Uterus (tissue), 4 donors: ENCODE results near the gene UPF1. TPM values are rescaled to one million over a fixed set of nuclear protein-coding genes. Genes with fewer than 3 reads are reported as not detected.

Experiments
- DNase-seq, 2 donors: peaks; one replicate each; pipeline ENCODE4 v3.0.0-alpha.2; 2019 to 2020
- H3K27ac ChIP-seq, 2 donors: fragments of 200-600 bp; sonication (generic); 1 replicate in 1 of 2; 2 replicates in 1 of 2; pipeline ENCODE4 v1.5.1; 2016 to 2018
- H3K27me3 ChIP-seq, 2 donors: fragments of 200-600 bp; sonication (generic); one replicate each; pipeline ENCODE4 v1.5.1; 2018 to 2019; ENCODE audit warnings: control low read depth in 1 of 2
- H3K36me3 ChIP-seq, 2 donors: fragments of 200-600 bp; sonication (generic); one replicate each; pipeline ENCODE4 v1.5.1; 2019; ENCODE audit warnings: control low read depth in 1 of 2
- H3K4me1 ChIP-seq, 2 donors: fragments of 200-600 bp; sonication (generic); one replicate each; pipeline ENCODE4 v1.5.1; 2018 to 2019; ENCODE audit warnings: control low read depth in 1 of 2
- H3K4me3 ChIP-seq, 2 donors: fragments of 200-600 bp; sonication (generic); 1 replicate in 1 of 2; 2 replicates in 1 of 2; pipeline ENCODE4 v1.5.1; 2018 to 2019; ENCODE audit warnings: mild to moderate bottlenecking in 1 of 2
- H3K9me3 ChIP-seq, 2 donors: fragments of 200-600 bp; sonication (generic); one replicate each; pipeline ENCODE4 v1.5.1; 2019; ENCODE audit warnings: control low read depth in 1 of 2
- POLR2A ChIP-seq, 2 donors: fragments of 450-650 bp; IDR thresholded peaks; one replicate each; pipeline ENCODE4 v1.6.1; 2016; ENCODE audit warnings: antibody characterized with exemption in 2 of 2, mild to moderate bottlenecking in 1 of 2, moderate library complexity in 1 of 2
- intact Hi-C: fragments of 100-400 bp; cut with DNase I; formaldehyde crosslinking; loops from one replicate; pipeline ENCODE4 v1.15.1; 2023; ENCODE audit warnings: low total_unique reads
- total RNA-seq, 4 donors: library from RNA; depleted of rRNA in 3 of 4; stranded (reverse); fragments of >200 nt in 3 of 4; gene quantifications; one replicate each; pipeline versions ENCODE4 v1.1.0 to v1.2.4, GENCODE V29; 2014 to 2023
- TF ChIP-seq, protein P1 (sequence below), 4 experiments: fragments of 200-600 bp in 2 of 4; fragments of 450-650 bp in 2 of 4; sonication (generic) in 2 of 4; IDR thresholded peaks; one replicate each; pipeline ENCODE4 v1.5.1; 2016 to 2019; ENCODE audit warnings: antibody characterized with exemption in 4 of 4, mild to moderate bottlenecking in 2 of 4, moderate library complexity in 1 of 4
- donor health status: DM: yes; HTN: yes; CAD: no.

UPF1 gene
- total RNA-seq, 4 donors from 2014 or later: 17.9 to 105 (median 43.7) TPM

DNA sequence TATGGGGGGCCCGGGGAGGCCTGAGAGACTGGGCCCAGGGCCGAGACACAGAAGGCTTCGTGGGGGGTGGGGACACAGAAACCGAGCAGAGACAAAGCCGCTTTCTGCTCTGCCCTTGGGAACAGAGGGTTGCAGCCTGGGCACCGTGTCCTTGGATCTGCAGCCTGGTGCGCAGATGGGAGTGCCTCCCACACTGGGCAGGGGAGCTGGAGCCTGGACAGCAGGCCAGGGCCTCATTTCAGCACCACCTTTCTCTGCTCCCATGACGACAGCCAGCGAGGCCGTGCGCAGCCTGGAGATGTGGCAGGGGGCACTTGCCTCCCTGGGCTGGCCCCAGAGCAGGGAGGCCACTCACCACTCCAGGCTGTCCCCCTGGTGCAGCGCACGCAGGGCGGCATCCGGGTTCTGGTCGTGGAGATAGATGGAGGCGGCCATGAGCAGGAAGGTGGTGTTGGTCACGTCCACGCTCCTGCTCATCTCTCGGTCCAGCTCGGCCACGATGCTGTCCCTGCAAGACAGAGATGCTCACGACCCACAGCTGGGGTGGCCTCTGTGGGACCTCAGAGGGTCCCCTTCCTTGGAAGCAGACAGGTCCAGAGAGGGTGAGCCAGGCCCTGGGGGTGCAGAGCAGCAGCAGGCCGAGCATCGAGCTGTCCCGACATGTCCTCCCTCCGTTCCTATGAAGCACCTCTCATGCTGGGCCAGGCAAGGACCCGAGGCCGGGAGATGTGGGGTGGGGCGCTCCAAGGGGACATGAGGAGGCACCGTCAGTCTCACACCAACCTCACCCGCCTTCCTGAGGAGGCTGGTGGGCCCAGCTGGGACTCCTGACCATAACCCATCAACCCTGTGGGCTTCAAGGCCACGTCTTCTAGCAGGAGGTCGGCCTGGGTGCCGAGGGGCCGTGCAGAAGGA, 75.1 kb downstream of the UPF1 start:
- intact Hi-C loops: no loop called here
- no peaks in the 10 kb centered on the region for H3K27me3 ChIP-seq
- no peak overlapping the region for H3K27ac ChIP-seq
- no peaks in the 10 kb centered on the region for H3K9me3 ChIP-seq
- H3K36me3 ChIP-seq: no peaks in the 10 kb centered on the region
- DNase-seq: peak in 1 of 2 donors; percentile 14
- no peak overlapping the region for H3K4me3 ChIP-seq
- TF ChIP-seq, protein P1, sequence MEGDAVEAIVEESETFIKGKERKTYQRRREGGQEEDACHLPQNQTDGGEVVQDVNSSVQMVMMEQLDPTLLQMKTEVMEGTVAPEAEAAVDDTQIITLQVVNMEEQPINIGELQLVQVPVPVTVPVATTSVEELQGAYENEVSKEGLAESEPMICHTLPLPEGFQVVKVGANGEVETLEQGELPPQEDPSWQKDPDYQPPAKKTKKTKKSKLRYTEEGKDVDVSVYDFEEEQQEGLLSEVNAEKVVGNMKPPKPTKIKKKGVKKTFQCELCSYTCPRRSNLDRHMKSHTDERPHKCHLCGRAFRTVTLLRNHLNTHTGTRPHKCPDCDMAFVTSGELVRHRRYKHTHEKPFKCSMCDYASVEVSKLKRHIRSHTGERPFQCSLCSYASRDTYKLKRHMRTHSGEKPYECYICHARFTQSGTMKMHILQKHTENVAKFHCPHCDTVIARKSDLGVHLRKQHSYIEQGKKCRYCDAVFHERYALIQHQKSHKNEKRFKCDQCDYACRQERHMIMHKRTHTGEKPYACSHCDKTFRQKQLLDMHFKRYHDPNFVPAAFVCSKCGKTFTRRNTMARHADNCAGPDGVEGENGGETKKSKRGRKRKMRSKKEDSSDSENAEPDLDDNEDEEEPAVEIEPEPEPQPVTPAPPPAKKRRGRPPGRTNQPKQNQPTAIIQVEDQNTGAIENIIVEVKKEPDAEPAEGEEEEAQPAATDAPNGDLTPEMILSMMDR (IDR thresholded peaks at IDR 0.05): no peak
- no peak for TF ChIP-seq POLR2A (IDR thresholded peaks at IDR 0.05)
- H3K4me1 ChIP-seq: no peaks in the 10 kb centered on the region

DNA sequence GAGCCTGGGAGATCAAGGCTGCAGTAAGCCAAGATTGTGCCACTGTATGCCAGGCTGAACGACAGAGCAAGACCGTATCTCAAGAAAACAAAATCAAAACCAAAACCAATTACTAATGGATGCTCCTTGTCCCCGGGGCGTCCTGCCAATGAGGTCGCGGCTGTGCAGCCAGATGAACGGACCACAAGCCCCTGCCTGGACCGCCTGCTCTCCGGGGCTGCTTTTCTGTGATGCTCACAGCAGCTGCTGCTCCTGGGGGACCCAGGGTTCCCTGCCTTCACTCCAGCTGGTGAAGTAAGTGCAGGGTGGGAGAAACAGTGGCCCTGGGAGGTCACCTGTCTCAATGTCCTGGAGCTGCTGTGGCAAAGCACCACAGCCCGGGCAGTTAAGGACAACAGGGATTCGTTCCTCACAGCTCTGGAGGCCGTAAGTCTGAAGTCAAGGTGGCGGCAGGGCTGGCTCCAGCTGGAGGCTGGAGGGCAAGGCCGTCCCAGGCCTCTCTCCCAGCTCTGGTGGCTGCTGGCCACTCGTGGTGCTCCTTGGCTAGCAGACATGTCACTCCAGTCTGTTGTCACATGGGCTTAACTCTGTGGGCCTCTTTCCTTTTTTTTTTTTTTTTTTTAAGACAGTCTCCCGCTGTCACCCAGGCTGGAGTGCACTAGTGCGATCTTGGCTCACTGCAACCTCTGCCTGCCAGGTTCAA, 77.3 kb downstream of the UPF1 start:
- DNase-seq: no peak
- no peak for TF ChIP-seq POLR2A (IDR thresholded peaks at IDR 0.05)
- TF ChIP-seq, protein P1 (IDR thresholded peaks at IDR 0.05): no peak
- Histone ChIP-seq H3K27me3 (no peaks in the 10 kb centered on the region), H3K4me3 (no peak overlapping the region), H3K9me3 (no peaks in the 10 kb centered on the region), H3K36me3 (no peaks in the 10 kb centered on the region), H3K27ac (no peak overlapping the region), H3K4me1 (no peaks in the 10 kb centered on the region)
- intact Hi-C loops: no loop called here

DNA sequence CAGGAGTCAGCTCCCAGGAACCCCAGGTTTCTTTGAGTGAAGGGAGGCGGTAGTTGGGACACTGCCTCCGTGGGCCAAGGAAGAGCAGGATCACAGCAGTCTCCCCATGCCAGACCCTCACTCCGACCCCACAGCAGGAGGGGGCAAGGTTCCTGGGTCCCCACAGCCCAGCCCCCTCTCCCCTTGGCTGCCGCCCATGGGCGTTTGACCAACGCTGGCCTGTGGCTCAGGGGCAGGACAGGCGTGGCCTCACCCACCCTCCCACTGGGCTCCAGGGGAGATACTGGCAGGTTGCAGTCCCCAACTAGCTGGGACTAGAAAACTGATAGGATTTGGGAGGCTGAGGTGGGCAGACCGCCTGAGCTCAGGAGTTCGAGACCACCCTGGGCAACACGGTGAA, 78.3 kb downstream of the UPF1 start:
- Histone ChIP-seq H3K27me3 (no peaks in the 10 kb centered on the region), H3K4me3 (no peak overlapping the region), H3K4me1 (no peaks in the 10 kb centered on the region), H3K36me3 (no peaks in the 10 kb centered on the region), H3K27ac (no peak overlapping the region), H3K9me3 (no peaks in the 10 kb centered on the region)
- intact Hi-C loops: no loop called here
- DNase-seq: no peak
- TF ChIP-seq, protein P1 (IDR thresholded peaks at IDR 0.05): no peak
- no peak for TF ChIP-seq POLR2A (IDR thresholded peaks at IDR 0.05)

DNA sequence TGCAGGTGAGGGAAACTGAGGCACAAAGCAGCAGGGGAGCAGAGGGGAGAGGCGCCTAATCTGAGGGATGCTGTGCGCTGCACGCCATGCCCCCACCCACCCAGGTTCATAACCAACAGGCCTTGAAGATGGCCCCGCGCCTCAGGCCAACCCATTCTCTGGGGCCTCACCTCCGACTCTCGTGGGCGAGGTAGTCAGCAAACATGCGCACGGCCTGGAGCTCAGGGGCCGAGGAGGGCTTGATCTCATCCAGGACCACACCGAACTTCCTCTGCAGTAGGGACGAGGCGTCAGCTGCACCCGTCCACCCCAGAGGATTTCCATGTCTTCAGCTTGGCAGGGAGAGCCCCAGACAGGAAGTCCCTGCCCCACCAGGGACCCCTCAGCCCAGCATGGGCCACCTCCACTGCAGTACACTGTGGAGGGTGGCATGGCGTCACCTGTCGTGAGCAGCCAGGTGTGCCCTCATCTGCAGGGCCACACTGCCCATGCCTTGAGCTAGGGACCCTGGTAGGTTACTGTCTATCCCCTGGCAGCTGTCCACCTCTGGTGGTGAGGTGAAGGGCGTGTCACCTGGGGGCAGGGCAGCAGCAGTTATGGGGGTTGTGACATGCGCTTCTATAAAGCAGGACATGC, 79.2 kb downstream of the UPF1 start:
- Histone ChIP-seq H3K4me3 (no peak overlapping the region), H3K36me3 (no peaks in the 10 kb centered on the region), H3K9me3 (no peaks in the 10 kb centered on the region), H3K27ac (no peak overlapping the region), H3K27me3 (no peaks in the 10 kb centered on the region), H3K4me1 (no peaks in the 10 kb centered on the region)
- intact Hi-C loops: no loop called here
- TF ChIP-seq, protein P1 (IDR thresholded peaks at IDR 0.05): no peak
- TF ChIP-seq POLR2A (IDR thresholded peaks at IDR 0.05): no peak
- no peak for DNase-seq
